ENCODE results near the gene ASIC3.
A peak's percentile ranks its signal among the peaks of the same experiment; 100 is the strongest.

ASIC3 gene

DNA sequence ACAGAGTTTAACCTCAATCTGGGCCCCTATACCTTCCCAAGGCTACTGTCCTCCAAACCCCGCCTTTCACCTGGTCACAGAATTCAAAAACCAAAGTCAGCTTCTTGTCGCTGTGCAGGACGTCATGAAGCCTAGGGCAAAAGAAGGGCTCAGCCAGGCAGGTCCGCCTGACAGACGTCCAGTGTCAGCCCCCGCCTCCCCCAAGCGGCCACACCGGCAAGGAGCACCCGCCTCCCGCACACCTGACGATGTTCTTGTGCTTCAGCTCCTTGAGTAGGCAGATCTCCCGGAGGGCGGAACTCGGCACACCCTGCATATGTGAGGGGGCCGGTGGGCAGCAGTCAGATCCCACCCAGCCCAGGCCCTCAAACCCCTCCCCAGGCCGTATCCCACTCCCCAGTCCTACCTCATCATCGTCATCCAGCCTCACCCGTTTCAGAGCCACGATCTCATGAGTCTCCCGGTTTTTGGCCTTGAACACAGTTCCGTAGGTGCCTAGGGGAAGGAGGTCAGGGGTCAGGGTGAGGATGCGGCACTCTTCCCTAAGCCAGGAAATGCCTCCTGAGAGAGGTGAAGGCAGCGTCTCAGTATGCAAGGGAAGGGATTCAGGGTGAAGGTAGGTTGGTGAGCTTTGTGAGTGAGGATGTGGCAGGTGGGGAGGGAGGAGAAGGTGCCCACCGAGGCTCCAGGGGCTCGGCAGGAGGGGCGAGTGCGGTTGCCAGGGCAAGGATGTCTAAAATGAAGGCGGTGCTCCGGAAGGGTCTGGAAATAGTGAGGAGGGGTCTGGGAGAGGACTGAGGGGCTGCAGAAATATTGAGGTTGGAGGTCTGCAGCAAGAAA, 8.6 kb downstream of the ASIC3 start:
- DNase-seq: no peak

DNA sequence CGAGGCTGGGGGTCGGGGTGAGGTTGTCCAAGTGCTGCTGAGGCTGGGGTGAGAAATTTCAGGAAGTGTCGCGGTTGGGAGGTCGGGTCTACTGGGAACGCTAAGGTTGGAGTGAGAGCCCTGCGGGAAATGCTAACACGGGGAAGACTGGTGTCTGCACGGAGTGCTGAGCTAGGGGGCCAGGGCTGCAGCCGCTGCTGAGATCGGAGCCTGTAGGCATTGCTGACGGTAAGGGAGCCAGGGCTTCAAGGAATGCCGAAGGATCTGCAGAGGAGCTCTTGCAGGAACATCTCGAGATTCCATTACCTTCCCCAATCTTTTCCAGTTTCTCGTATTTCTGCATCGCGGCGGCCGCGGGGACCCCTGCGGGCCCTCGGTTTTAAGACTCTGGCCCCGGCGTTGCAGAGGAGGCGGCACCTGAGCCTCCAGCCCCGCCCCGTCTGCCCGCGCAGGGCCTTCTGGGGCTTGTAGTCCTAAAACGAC, 9.2 kb downstream of the ASIC3 start, which contains the start of gene CDK5:
TSS of gene CDK5 (minus strand) at position 392 of the 483 bp plus-strand sequence. CDS start at position 343, 49 bp downstream.
- DNase-seq: peak; percentile 98

DNA sequence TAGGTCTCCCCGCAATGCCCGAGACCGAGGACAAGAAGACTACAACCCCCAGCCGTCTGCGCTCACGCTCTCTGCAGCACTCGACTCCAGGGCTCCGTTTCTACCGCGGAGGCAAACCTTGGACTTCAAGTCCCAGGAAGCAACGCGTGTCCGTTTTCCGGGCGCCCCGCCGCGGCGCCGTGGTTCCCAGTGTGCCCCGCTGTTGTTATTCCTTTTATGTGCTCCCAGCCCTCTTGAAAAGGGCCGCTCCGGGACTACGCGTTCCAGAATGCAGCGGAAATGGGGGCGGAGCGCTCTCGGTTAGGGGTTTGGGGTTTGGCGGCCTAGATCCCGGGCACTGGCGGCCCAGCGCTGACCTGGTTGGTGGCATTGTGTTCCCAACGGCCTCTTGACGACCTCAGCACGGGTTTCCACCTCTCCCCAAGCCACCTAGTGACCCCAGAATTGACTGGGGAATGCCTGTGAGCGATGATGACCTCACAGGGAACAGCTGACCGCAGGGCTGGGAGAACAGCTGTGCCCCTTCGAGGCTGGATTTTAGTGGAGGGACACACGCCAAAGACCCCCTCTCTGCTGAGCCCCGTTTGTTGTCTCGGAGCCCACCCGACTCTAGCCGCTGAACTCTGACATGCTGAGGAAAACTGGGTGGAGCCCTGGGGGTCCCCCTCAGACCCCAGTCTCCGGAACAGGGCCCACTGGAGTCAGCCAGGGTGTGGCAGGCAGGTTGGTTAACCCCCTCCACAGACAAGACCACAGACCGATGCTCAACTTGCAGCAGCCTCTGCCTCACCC, 9.9 kb downstream of the ASIC3 start:
- DNase-seq: peak; percentile 95

DNA sequence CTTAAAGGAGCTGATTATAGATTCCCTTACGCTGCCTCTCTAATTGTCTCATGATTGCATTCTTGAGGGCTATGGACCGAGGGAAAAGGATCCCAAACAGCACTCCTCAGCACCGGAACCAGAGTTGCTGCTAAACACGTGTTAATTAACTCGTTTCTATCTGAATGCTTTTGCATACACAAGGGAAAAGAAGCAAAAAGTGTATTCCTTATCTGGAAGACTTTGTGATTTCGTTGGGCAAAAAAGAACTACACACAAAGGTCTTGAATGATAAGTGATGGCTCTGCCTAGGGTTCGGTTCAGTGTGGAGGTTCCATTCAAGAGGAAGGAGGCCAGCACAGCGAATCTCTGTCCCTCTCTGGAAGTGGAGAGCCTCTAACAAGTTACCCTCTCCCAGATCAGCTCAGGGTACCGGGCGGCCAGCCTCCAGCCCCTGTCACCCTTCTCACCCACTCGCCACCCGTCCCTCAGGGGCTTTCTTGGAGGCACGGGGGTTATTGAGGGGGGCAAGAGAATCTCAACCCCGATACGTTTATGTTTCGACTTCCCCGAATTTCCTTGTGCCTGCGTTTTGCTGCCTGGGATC, 10.5 kb downstream of the ASIC3 start:
- peak; percentile 78 for DNase-seq

DNA sequence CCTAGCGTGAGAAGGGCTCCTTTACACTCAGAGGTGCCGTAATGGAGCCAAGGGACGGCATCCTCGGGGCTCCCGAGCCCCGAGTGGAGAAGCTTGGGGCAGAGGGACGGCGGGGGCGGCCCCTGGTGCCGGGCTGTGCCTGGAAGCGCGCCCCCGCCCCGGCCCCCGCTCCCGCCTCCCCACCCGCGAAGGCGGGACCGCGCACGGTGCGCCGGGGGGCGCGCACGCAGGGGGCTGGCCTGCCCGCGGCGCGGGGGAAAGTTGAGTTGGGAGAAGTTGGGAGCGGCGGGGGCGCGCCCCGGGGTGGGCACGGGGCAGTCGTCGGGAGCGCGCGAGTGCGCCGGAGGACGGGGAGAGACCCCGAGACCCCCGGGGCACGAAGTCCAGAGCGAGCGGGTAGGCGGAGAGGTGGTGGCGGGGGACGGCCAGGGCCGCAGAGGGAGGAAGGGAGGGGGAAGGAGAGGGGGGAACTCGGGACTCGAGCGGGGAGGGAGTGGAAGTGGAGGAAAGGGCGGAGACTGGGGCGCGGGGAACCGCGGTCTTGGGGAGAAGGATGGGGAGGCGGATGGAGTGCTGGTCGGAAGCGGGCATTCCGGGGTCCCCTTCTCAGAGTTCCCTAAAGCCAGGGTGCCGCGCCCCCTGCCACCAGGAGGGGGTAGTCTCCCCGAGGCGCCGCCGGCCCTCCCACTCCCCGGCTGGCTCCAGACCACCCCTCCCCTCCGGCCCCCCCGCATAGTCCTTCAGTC, 11.2 kb downstream of the ASIC3 start, which contains the start of gene SLC4A2:
TSS of gene SLC4A2 (plus strand) at position 223 of the 746 bp plus-strand sequence. CDS start 2,399 bp downstream, outside the sequence.
- peak; percentile 86 for DNase-seq

DNA sequence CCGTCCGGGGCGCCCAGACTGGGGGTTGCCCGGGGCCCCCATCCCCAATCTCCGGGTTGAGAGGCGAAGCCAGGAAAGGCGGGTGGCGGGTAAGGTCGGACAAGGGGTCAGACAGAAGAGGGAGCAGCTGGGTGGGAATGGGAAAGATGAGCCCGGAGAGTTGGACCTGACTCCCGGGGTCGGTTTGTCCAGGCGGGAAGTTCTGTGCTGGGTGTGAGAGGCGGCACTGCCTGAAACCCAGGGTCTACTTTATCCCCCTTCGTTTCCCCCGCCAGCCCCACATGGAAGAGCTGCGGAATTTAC, 11.7 kb downstream of the ASIC3 start:
- DNase-seq: no peak

DNA sequence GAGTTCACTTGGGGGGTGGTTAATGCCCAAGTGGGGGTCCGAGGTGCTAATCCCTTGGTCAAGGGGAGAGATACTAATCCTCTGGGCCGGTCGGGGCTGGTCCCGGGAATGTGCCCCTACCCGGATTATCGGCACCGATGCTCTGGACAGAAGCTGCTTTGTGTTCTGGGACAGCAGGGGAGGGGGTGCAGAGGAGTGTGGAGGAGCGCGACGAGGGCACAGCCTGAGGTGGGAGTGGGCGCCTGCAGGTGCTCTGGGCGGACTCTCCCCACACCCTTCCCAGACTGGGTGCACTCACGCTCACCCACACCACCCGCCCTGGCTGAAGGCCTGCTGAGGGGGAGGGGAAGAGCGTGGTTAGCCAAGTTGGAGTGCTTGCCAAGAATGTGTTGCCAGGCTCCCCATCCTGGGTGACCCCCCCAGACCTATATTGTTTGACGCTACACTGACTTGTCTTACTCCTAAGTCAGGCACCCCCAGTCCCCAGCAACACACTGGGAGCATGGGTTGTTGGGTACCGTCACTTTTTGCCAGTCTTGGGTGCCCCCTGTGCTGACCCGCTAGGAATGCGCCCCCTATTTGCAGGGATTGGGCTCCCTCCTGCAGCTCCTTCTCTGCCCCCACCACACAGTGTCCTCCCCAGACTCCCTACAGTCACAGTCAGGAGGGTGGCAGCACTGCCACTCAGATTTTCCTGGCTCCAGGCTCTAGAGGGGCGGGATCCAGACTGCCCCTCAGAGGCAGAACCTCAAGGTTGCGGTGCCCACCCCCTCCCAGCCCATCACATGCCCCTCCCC, 12.3 kb downstream of the ASIC3 start:
- DNase-seq: peak; percentile 59

DNA sequence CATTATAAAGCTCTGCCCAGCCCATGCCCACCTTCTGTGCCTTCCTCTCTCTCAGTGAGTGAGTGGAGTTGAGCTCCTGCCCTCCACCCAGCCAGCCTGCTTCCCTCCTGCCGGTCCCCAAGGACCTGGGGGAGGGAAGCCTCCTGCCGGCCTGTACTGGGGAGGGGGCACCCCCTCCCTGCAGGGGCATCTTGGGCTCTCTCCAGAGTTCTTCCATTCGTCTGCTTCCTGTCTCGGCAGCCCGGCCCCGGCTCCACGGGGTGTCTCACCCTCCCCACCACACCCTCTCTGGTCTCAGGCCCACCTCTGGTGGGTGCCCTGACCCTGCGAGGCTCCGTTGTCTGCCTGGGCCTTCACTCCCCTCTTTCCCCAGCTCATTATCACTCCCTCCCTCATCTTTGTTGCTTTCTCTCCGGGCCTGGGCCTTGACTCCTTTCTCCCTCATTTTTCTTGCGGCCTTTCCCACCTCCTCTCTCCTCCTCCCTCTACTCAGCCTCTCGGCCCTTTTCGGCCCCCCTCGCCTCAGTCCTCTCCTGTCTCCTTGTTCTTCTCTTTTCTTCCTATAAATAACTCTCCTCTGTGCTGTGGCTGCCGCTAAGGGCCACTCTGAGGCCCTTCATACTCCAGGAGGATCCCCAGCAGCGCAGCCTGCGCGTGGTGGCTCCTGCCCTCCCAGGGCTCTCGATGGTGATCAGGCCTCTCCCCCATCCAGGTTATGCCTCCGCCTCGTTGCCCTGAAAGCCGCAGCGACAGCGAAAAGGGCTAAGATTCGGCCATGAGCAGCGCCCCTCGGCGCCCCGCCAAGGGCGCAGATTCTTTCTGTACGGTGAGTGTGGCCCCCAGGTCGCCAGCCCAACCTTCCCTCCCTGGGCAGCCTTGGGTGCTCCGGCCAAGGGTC, 13.1 kb downstream of the ASIC3 start:
- DNase-seq: no peak

DNA sequence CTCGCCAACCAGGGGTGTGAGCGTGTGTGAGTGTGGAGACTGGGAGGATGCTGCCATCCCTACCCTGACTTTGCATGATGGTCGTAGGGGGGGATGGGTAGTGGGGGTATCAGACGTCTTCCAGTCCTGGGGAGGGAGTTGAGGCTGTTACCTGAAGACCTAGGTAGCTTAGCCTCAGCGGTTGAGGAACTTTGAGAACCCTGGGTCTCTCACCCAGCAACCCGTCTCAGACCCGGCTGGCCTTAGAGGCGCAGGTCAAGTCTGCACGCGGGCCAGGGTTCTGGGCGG, 13.7 kb downstream of the ASIC3 start:
- DNase-seq: peak; percentile 39

DNA sequence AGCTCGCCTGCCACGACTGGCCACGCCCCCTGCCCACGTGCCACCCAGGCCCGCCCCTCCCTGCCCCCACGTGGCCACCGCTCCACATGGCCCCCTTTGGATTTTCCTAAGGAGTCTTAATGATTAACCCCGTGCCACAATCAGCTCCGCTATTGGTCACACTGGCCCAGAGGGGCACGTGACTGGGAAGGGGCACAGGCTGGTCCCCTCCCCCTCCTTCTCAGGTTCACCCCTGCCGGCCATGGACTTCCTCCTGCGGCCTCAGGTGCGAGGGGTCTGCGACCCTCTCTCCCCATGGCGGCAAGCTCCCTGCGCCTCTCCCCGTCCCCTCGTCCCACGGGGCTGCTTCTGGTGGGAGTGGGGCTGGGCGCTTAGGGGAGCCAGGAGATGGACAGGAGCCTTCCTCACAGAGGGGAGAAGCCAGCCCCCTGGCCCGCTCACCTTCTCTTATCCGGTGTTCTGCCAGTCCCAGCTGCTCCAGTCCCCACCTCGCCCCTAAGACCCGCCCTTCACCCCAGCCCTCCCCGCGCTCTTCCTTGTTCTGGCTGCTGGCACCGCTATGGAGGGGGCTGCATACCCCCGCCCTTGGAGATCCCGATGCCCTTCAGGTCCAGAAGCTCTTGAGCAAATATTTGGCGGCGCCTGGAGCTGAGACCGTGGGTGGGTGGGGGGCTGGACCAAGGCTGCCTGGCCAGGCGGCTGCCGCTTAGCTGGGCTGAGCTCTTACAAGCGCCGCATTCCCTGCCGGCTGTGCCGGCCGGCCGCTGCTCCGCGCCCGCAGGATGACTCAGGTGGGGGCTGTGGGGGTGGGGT, 14.3 kb downstream of the ASIC3 start:
- DNase-seq: peak; percentile 72

DNA sequence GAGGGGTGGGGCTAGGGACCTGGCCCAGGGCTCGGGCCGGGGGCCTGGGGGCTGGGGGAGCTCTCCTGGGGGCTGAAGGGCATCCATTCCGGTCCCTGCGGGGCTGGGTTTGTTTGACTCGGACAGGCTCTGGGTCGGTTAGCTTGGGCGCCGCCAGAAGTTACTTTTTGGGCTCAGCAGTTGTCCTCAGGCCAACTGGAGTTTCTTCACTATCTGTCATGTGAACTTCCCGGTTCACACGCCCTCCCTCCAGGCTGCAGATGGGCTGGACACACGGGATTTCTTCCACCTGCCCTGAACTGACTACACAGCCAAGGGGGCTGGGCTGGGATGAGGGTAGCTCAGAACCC, 14.9 kb downstream of the ASIC3 start:
- no peak for DNase-seq

DNA sequence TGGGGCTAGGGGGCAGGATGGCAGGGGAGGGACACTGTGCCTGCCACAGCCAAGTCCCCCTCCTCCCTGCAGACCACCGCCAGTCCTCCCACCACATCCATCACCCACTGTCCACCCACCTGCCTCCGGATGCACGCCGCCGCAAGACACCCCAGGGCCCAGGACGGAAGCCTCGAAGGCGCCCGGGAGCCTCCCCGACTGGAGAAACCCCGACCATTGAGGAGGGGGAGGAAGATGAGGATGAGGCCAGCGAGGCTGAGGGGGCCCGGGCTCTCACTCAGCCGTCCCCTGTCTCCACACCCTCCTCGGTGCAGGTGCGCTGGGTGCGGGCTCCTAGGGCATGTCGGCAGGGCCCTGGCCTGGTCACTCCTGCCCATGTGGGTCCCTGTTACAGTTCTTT, 16.1 kb downstream of the ASIC3 start:
- DNase-seq: no peak

DNA sequence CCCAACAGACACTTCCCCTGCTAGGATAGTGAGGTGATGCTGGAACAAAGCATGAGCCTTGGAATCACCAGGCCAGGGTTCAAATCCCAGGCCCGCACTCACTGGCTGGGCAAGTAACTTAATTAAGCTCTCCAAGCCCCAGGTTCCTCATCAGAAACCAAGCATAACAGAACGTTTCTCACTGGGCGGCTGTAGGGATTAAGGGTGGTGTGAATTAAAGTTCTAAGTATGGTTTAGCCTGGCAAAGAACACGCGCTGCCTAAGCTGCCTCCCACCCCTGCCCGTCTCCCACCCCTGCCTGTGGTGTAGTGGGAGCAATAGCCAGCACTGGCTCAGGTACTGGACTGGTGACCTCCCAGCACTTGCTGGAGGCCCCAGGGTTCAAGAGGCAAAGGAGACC, 16.7 kb downstream of the ASIC3 start:
- DNase-seq: no peak

DNA sequence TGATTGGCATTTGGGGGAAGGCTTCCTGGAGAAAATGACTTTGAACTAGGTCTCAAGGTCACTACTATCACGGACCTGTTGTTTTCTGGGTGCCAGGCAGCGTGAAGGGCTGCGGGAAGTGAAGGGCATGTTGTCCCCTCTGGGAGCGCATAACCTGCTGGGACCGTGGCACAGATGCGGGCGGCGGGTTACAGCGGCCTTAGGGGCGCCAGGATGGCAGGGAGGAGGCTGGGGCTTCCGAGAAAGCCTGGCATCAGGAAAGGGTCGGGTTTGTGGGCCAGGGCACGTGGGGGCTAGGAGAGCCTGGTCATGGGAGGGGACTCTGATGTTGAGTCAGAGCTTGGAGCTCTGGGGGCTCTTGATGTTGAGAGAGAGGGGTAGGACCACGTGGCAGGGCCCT, 17.2 kb downstream of the ASIC3 start:
- DNase-seq: no peak

DNA sequence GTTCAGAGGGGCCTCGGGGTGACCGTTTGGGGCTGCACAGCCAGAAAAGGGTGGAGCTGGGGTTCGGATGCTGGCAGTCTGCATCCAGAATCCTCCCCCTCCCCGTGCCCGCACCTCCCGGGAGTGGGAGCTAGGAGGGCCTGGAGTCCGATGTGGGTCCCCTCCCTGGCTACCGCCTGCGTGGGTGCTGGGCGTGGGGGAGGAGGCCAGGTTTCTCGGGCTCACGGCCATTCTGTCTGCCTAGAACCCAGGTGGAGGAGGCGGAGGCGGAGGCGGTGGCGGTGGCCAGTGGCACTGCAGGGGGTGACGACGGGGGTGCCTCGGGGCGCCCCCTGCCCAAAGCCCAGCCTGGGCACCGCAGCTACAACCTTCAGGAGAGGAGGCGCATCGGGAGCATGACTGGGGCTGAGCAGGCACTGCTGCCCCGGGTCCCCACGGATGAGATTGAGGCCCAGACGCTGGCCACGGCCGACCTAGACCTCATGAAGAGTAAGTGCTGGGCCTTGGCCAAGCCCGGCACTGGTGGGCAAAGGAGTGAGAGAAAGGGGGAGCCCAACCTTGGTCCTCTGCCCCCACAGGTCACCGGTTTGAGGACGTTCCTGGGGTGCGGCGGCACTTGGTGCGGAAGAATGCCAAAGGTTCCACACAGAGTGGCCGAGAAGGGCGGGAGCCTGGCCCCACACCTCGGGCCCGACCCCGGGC, 18.1 kb downstream of the ASIC3 start:
- DNase-seq: no peak

DNA sequence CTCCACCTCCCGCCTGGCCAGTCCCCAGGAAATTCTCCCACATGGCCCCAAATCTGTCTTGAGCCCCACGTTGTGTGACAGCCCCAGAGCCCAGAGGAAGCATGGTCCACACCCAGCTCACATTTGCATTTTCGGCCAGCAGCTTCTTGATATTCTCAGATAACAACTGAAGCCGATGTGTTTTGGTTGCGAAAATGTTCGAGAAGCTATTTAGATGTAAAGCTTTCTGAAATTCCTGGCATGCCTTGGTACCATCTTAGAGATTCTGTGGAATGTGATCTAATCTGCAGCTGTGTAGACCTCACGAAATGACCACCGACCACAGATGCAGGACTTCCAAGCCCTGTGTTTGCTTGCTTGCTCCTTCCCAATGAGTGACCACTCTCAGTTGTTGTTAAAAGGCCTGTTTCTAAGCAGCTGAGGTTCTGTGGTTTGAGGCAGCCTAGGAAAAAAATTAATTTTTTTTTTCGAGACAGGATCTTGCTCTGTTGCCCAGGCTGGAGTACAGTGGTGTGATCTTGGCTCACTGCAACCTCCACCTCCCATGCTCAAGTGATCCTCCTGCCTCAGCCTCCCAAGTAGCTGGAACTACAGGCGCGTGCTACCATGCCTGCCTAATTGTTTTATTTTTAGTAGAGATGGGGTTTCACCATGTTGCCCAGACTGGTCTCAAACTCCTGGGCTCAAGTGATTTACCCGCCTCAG, 19.9 kb downstream of the ASIC3 start:
- DNase-seq: no peak

DNA sequence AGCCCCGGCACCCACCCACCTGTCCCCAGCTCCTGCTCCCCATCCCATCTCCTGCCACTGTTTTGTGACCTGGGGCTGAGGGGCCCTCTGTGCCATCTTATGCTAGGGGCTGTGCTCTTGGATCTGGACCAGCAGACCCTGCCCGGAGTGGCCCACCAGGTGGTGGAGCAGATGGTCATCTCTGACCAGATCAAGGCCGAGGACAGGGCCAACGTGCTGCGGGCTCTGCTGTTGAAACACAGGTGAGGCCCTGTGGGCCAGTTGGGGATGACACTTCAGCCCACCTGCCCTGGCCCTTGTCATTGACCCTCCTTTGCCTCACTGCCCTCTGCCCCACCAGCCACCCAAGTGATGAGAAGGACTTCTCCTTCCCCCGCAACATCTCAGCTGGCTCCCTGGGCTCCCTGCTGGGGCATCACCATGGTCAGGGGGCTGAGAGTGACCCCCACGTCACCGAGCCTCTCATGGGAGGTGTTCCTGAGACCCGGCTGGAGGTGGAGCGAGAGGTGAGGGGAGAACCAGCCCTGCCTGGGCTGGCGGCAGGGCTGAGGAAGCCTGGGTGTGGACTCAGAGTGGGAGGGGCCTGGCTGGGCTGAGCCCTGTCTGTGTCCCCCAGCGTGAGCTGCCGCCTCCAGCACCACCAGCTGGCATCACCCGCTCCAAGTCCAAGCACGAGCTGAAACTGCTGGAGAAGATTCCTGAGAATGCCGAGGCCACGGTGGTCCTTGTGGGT, 21.7 kb downstream of the ASIC3 start:
- DNase-seq: no peak

DNA sequence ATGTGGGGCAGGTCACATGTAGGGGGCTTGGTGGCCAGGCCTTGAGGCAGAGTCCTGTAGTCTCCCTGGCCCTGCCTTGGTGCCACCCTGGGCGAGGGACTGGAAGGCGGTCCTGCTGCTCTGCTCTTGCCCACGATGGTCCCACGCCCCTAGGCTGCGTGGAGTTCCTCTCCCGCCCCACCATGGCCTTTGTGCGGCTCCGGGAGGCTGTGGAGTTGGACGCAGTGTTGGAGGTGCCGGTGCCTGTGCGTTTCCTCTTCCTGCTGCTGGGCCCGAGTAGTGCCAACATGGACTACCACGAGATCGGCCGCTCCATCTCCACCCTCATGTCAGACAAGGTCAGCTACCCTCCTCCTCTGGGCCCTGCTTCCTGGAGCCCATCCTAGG, 22.2 kb downstream of the ASIC3 start:
- DNase-seq: no peak
